Left cardiac atrium (tissue), 4 donors: Measurements from ENCODE around the gene GNAT2. TPM values are rescaled to one million over a fixed set of nuclear protein-coding genes. Genes with fewer than 3 reads are reported as not detected.
A peak's percentile ranks its signal among the peaks of the same experiment; 100 is the strongest.
"Not testable (repeated sequence)": the region's sequence is repeated elsewhere in the genome, so short reads cannot be mapped to it uniquely, and the experiment has no call there.

Source experiments
- ATAC-seq, 2 donors: fragments of 200-7000 bp; cut with Tn5 transposase; one replicate each; pipeline ENCODE4 v1.9.1; 2020; ENCODE audit warnings: mild to moderate bottlenecking in 2 of 2, moderate library complexity in 2 of 2
- DNase-seq: peaks from one replicate; pipeline ENCODE4 v3.0.0-alpha.2; 2020
- intact Hi-C, 2 donors: fragments of 100-400 bp; cut with DNase I; formaldehyde crosslinking; loops; one replicate each; pipeline versions ENCODE4 v1.14.1 to v1.15.1; 2022 to 2023
- long read RNA-seq: library from polyadenylated mRNA; unstranded; transcript quantifications from one replicate; pipeline ENCODE4 v2.0.0, GENCODE V29; 2021
- total RNA-seq, 2 donors: library from RNA; stranded (reverse); fragmentation: NEBNext Ultra II Directional; extraction: Animal tissue kit (Norgen Biotek cat#: 25700); gene quantifications; one replicate each; pipeline ENCODE4 v1.2.1, GENCODE V29; 2021
- donor health status: DM: no; HTN: yes; CAD: no.
- donor health status: DM: no; HTN: yes; CAD: no; lungs with severe emphysema.
- donor health status: DM: yes; HTN: yes; CAD: no.
- donor health status: Dilated cardiomyopathy.

GNAT2 gene
- total RNA-seq: not detected
- long read RNA-seq, partial matches to known transcripts: 0 of 5 reads
- long read RNA-seq, other reads (novel, unspliced or antisense): 5 of 5 reads

- DNase-seq: peak; percentile 88
- peak; percentile 69 to 77 for ATAC-seq
- intact Hi-C loops: loop anchor here in 1 of 2 donors (2.0 kb wide), 1 partner anchor 73 kb away; no protein-coding TSS in a partner anchor
Observed at GRCh38 chr1:109619576-109620400, at the start of gene GNAT2, which contains the start of gene AMPD2. TSS of gene GNAT2 (minus strand) at chr1:109619616. CDS start at chr1:109612870, 6,746 bp downstream. TSS of gene AMPD2 (plus strand) at chr1:109619837. CDS start at chr1:109621176, 1,339 bp downstream.

DNA sequence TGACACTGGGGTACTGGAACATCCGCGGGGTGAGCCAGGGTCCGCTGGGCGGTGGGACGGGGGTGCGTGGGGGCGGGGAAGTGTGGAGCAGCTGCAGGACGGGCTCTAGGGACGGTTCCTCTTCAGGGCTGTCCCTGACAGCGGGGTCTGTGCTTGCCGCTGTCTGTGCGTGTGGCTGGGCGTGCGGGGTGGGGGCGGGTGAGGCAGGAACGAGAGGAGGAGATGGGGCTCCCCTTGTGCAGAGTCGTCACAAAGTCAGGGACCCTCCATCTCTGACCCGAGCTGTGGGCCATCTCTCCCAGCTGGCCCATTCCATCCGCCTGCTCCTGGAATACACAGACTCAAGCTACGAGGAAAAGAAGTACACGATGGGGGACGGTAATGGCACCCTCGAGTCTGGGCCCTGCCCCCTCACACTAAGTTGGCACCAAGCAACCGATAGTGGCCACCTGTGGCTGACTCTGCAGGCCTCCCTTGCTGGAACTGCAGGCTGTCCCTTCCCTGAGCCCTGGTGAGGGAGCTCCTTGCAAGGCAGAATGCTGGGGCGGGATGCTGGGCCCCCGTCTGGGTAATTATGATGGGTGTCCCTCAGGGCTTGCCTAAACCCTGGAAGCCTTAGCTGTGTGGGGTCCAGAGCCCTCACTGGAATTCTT is 48.8 kb upstream of the GNAT2 start:
- peak; percentile 10 to 43 for ATAC-seq
- intact Hi-C loops: loop anchor here in 1 of 2 donors (5.0 kb wide), 1 partner anchor 54 kb away; no protein-coding TSS in a partner anchor
- no peak for DNase-seq

DNA sequence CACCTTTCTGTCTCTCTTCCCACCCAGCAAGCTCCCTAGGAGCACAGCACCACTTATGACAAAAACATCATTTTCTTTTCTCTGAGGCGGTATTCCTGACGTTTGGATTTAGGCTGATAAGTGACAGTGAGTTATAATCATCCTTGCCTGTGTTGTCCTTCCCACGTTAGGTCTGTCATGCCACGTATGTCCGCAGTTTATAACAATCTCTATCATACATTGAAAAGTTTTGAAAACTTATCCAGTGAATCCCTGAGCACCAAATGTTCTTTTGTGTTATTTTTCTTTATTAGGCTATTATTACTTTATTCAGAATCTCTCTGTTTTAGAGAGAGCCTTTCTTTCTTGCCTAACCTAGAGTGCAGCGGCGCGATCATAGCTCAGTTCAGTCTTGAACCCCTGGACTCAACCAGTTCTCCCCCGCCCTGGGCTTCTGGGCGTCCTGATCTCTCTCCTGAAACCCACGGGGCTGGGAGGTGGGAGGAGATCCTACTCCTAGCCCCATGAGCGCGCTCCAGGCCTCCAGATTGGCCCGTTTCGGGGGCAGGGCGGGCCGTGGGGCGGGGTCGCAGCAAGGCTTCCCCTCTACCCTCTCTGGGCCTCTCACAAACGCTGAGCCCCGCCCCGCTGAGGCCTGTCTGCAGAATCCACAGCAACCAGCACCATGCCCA is 48.2 kb upstream of the GNAT2 start, which contains the start of gene GSTM2:
Gene GSTM2, plus strand, starts transcription at position 606 of the 671 bp plus-strand sequence. Its CDS starts 59 bp downstream, at position 665.
- DNase-seq: peak; percentile 95
- intact Hi-C loops: loop anchor here in 1 of 2 donors (5.0 kb wide), 1 partner anchor 55 kb away; no protein-coding TSS in a partner anchor
- ATAC-seq: peak; percentile 100

GRCh38 chr1:109664671-109665070 is 45.3 kb upstream of the GNAT2 start:
- intact Hi-C loops: loop anchor here in 1 of 2 donors (5.0 kb wide), 1 partner anchor 58 kb away; no protein-coding TSS in a partner anchor
- ATAC-seq (no peak), DNase-seq (no peak)

DNA sequence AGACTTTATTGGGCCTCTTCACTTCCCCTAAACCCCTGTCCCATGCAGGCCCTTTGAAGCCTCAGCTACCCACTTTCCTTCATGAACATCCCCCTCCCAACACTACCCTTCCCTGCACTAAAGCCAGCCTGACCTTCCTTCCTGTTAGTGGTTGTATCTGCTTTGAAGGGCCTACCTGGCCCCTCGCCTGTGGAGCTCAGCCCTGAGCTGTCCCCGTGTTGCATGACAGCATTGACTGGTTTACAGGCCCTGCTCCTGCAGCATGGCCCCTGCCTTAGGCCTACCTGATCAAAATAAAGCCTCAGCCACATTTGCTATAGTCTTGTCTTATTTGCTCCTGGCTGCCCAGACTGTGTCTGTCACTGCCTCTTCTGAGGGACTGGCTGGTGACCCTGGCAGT is 42.0 kb upstream of the GNAT2 start:
- intact Hi-C loops: no loop called here
- no peak for ATAC-seq
- no peak for DNase-seq

GRCh38 chr1:109660691-109661026 is 41.2 kb upstream of the GNAT2 start:
- DNase-seq, ATAC-seq, intact Hi-C loops: not testable (repeated sequence)

DNA sequence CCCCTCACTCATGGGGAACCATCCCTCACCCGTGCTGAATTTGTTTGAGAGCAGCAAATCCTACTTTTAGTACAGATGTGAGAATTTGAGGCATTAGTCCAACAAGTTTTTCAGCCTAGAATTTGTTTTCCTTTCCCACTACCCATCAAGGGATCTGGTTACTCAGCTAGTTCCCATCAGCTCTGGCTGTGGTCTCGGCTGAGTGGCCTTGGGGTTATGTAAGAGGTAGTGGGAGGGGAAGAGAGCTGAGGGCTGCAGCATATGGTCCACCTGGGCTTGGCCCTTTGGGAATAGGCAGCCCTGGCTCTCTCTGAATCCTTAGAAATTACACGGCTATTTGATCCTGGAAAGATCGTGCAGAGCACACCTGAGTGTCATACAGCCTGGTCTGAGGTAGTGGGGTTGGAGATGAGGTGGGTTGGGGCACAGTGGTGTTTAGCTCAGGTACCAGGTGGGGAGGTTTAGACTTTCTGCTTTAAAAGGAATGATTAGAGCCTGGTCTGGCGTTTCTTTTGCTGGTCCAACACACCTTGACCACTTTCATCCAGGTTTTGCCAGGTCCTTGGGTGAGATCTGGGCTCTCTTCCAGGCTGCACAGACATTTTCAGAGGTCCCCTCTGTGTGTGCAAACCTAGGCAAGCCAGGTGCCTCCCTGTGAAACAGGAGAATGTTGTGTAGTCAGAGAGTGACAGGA is 40.7 kb upstream of the GNAT2 start:
- ATAC-seq (no peak), DNase-seq (no peak)
- intact Hi-C loops: no loop called here

DNA sequence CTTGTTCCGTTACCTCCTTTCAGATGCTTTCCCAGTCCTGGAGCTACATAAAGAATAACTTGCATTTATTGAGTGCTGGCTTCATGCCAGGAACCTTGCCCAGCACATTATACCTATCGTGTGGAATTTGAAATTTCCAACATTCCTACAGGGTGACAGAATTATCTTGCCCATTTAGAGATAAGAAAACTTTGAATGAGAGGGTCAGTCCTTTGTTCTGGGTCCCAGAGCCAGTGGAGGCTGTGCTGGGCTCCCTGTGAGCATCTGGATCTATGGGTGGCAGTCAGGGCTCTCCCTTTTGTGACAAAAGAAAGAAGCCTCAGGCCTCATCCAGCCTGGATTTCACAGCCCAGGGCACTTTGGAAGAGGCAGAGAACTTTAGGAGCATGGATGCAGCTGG is 39.7 kb upstream of the GNAT2 start:
- DNase-seq (no peak), ATAC-seq (no peak)
- intact Hi-C loops: no loop called here

- DNase-seq: no peak
- no peak for ATAC-seq
- intact Hi-C loops: no loop called here
Observed at GRCh38 chr1:109658533-109659042, 39.2 kb upstream of the GNAT2 start.

- no peak for DNase-seq
- ATAC-seq: no peak
- intact Hi-C loops: no loop called here
Observed at GRCh38 chr1:109657970-109658369, 38.6 kb upstream of the GNAT2 start.

DNA sequence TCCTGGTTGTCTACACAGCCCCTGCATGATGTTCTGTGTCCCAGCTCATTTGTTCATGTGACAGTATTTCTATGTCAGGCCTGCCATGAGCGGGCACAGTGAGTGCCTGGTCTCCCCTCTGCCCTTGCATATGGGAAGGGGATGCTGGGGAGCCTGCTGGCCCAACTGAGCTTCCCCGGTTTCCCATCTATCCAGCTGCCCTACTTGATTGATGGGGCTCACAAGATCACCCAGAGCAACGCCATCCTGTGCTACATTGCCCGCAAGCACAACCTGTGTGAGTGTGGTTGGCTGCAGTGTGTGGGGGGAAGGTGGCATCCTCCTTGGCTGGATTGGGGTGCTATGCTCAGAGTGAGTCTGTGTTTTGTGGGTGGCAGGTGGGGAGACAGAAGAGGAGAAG is 38.0 kb upstream of the GNAT2 start:
- ATAC-seq (no peak), DNase-seq (no peak)
- intact Hi-C loops: no loop called here

DNA sequence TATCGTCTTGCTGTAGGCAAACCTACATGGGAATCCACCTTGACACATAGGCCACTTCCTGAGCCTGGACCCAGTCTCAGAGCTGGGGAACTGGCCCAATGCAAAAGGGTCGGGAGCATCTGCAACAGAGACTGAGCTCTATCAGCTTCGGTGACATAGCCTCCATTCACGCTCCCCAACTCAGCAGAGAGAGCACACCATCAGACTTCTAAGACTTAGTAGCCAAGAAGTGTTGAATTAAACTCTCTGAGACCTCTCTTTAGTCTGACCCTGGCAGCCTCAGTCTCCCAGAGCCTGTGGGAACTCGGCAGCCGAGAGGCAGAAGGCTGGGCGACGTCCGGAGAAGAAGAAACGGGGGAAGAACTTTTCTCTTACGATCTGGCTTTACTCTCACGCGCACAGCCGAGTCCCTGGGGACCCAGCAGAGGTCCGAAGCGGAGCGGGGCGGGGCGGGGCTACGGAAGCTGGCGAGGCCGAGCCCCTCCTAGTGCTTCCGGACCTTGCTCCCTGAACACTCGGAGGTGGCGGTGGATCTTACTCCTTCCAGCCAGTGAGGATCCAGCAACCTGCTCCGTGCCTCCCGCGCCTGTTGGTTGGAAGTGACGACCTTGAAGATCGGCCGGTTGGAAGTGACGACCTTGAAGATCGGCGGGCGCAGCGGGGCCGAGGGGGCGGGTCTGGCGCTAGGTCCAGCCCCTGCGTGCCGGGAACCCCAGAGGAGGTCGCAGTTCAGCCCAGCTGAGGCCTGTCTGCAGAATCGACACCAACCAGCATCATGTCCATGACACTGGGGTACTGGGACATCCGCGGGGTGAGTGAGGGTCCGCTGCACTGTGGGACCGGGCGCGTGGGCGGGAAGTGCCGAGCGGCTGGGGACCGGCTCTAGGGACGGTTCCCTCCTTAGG is 36.5 kb upstream of the GNAT2 start, which contains the start of gene GSTM4:
Gene GSTM4, plus strand, starts transcription at position 485 of the 905 bp plus-strand sequence. Its CDS starts 291 bp downstream, at position 776.
- DNase-seq (peak; percentile 92), ATAC-seq (peak; percentile 95 to 97)
- intact Hi-C loops: no loop called here

DNA sequence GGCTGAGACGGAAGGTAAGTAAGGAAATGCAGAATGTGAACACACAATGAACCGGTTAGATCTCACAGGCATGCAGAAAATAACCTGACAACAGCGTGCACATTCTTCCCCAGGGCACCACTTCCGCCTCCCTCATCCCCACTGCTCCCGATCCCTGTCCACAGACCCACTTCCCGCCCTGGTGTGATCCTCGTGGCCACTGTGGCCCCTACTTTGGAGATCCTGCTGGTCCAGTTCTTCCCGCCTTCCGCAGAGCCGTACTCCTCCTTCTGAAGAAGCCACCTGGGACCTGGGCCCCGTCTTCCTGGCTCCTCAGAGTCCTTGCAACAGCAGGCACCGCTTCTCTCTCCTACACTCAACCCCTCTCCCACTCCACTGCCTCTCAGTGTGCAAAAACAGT is 35.1 kb upstream of the GNAT2 start:
- DNase-seq: no peak
- ATAC-seq: no peak
- intact Hi-C loops: no loop called here

GRCh38 chr1:109653306-109653705 is 33.9 kb upstream of the GNAT2 start:
- ATAC-seq (no peak), DNase-seq (no peak)
- intact Hi-C loops: no loop called here

GRCh38 chr1:109652402-109652801 is 33.0 kb upstream of the GNAT2 start:
- intact Hi-C loops: no loop called here
- ATAC-seq (no peak), DNase-seq (no peak)

- intact Hi-C loops: no loop called here
- DNase-seq: no peak
Observed at GRCh38 chr1:109650609-109651008, 31.2 kb upstream of the GNAT2 start.

GRCh38 chr1:109649491-109649914 is 30.1 kb upstream of the GNAT2 start:
- intact Hi-C loops: loop anchor here in 1 of 2 donors (10.0 kb wide), 1 partner anchor 335 kb away; the partner anchor contains the start of gene AHCYL1
- DNase-seq (no peak), ATAC-seq (peak; percentile 14 to 47)

More at GRCh38 chr1:109650609-109651008, 31.2 kb upstream of the GNAT2 start:
- ATAC-seq: no peak
